ENCODE data around the gene FTCD. TPM values are rescaled to one million over a fixed set of nuclear protein-coding genes. Genes with fewer than 3 reads are reported as not detected.
"Not testable (repeated sequence)": the region's sequence is repeated elsewhere in the genome, so short reads cannot be mapped to it uniquely, and the experiment has no call there.

FTCD gene
- total and polyA plus RNA-seq, 2 experiments from 2014 or later = not detected

- Histone ChIP-seq H3K9me3 (ENCODE audit: low read depth) (no peaks in the 10 kb centered on the region), H3K4me1 (ENCODE audit: insufficient read depth) (no peaks in the 10 kb centered on the region), H3K79me2 (ENCODE audit: insufficient read depth) (no peaks in the 10 kb centered on the region), H3K4me3 (no peak overlapping the region), H4K20me1 (ENCODE audit: insufficient read depth) (no peaks in the 10 kb centered on the region), H3K36me3 (ENCODE audit: low read depth) (no peaks in the 10 kb centered on the region), H3K27ac (no peak overlapping the region), H3K4me2 (ENCODE audit: unreplicated experiment) (no peak overlapping the region), H3F3A (ENCODE audit: insufficient read depth) (peaks cover 12% of the 10 kb centered on the region; the same call in 1 of the 2 replicates), H3K9ac (no peak overlapping the region), H2AFZ (no peak overlapping the region), H3K9me2 (ENCODE audit: insufficient read depth) (no peaks in the 10 kb centered on the region), H3K27me3 (replicated peaks; ENCODE audit: insufficient read depth) (no peaks in the 10 kb centered on the region)
- in situ Hi-C loops (cut with MboI) = no loop called here
- TF ChIP-seq EZH2phosphoT487 (IDR thresholded peaks at IDR 0.05; ENCODE audit: insufficient read depth, low read depth) (no peak), EZH2 (IDR thresholded peaks at IDR 0.05; ENCODE audit: insufficient read depth, poor library complexity, severe bottlenecking) (no peak)
- WGBS, 2 experiments (ENCODE audit: low coverage in 1 of 2, low lambda C conversion rate in 2 of 2, missing lambda C conversion rate in 2 of 2) = 89 to 90% methylated on average over 24 of the region's 24 CpGs
- no peak for DNase-seq
These were observed 24.8 kb upstream of the FTCD start for GRCh38 chr21:46180079-46180722.

DNA sequence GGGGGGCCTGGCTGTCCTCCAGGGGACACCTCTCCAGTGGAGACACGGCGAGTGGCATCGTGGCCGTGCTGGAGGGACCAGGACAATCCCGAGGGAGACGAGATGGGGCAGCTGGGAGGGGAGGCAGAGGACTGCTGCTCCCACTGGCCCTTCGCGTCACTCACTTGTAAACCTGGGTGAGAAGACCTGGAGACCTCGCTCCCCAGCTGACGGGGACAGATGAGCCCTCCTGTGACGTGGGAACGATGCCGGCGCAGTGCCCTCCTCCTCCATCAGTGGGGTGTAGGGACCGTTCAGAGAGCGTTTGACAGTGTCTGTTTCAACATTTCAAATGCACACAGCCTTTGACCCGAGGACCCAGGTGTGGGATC lies 24.3 kb upstream of the FTCD start:
- DNase-seq = no peak
- Histone ChIP-seq H3K27me3 (replicated peaks; ENCODE audit: insufficient read depth) (no peaks in the 10 kb centered on the region), H3K36me3 (ENCODE audit: low read depth) (no peaks in the 10 kb centered on the region), H3F3A (ENCODE audit: insufficient read depth) (peaks cover 11% of the 10 kb centered on the region; the same call in 1 of the 2 replicates), H3K4me1 (ENCODE audit: insufficient read depth) (no peaks in the 10 kb centered on the region), H4K20me1 (ENCODE audit: insufficient read depth) (no peaks in the 10 kb centered on the region), H2AFZ (no peak overlapping the region), H3K9me3 (ENCODE audit: low read depth) (no peaks in the 10 kb centered on the region), H3K4me2 (ENCODE audit: unreplicated experiment) (no peak overlapping the region), H3K9me2 (ENCODE audit: insufficient read depth) (no peaks in the 10 kb centered on the region), H3K27ac (no peak overlapping the region), H3K9ac (no peak overlapping the region), H3K4me3 (no peak overlapping the region), H3K79me2 (ENCODE audit: insufficient read depth) (no peaks in the 10 kb centered on the region)
- WGBS, 2 experiments (ENCODE audit: low coverage in 1 of 2, low lambda C conversion rate in 2 of 2, missing lambda C conversion rate in 2 of 2) = 87 to 88% methylated on average over 17 of the region's 17 CpGs
- TF ChIP-seq EZH2phosphoT487 (IDR thresholded peaks at IDR 0.05; ENCODE audit: insufficient read depth, low read depth) (no peak), EZH2 (IDR thresholded peaks at IDR 0.05; ENCODE audit: insufficient read depth, poor library complexity, severe bottlenecking) (no peak)
- in situ Hi-C loops (cut with MboI) = no loop called here

GRCh38 chr21:46178961-46179360 lies 23.6 kb upstream of the FTCD start:
- no peaks in the 10 kb centered on the region for H3K4me1 ChIP-seq (ENCODE audit: insufficient read depth)
- H3K9ac ChIP-seq = no peak overlapping the region
- no peak overlapping the region for H2AFZ ChIP-seq
- no peak overlapping the region for H3K27ac ChIP-seq
- no peak overlapping the region for H3K4me2 ChIP-seq (ENCODE audit: unreplicated experiment)
- no peaks in the 10 kb centered on the region for H3K9me3 ChIP-seq (ENCODE audit: low read depth)
- TF ChIP-seq EZH2 (IDR thresholded peaks at IDR 0.05; ENCODE audit: insufficient read depth, poor library complexity, severe bottlenecking) = no peak
- TF ChIP-seq EZH2phosphoT487 (IDR thresholded peaks at IDR 0.05; ENCODE audit: insufficient read depth, low read depth) = no peak
- H3K27me3 ChIP-seq (replicated peaks; ENCODE audit: insufficient read depth) = no peaks in the 10 kb centered on the region
- no peaks in the 10 kb centered on the region for H3K79me2 ChIP-seq (ENCODE audit: insufficient read depth)
- H3K36me3 ChIP-seq (ENCODE audit: low read depth) = no peaks in the 10 kb centered on the region
- DNase-seq = no peak
- H4K20me1 ChIP-seq (ENCODE audit: insufficient read depth) = no peaks in the 10 kb centered on the region
- H3F3A ChIP-seq (ENCODE audit: insufficient read depth) = peaks cover 11% of the 10 kb centered on the region; the same call in 1 of the 2 replicates
- 86 to 88% methylated on average over 4 of the region's 4 CpGs for WGBS, 2 experiments (ENCODE audit: low coverage in 1 of 2, low lambda C conversion rate in 2 of 2, missing lambda C conversion rate in 2 of 2)
- H3K9me2 ChIP-seq (ENCODE audit: insufficient read depth) = no peaks in the 10 kb centered on the region
- in situ Hi-C loops (cut with MboI) = no loop called here
- no peak overlapping the region for H3K4me3 ChIP-seq

DNA sequence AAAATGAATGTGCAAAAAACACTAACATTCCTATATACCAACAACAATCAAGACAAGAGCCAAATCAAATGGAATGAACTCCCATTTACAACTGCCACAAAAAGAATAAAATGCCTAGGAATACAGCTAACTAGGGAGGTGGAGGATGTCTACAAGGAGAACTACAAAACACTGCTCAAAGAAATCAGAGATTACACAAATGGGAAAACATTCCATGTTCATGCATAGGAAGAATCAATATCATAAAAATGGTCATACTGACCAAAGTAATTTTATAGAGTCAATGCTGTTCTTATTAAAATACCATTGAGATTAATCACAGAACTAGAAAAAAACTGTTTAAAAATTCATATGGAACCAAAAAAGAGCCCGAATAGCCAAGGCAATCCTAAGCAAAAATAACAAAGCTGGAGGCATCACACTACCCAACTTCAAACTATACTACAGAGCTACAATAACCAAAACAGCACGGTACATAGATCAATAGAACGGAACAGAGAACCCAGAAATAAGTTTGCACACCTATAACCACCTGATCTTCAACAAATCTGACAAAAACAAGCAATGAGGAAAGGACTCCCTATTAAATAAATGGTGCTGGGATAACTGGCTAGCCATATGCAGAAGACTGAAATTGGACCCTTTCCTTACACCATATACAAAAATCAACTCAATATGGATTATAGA lies 21.2 kb upstream of the FTCD start:
- DNase-seq; H3K9me2 ChIP-seq (ENCODE audit: insufficient read depth); H3K79me2 ChIP-seq (ENCODE audit: insufficient read depth); H4K20me1 ChIP-seq (ENCODE audit: insufficient read depth); H3K4me2 ChIP-seq (ENCODE audit: unreplicated experiment); H3K27ac ChIP-seq; in situ Hi-C loops (cut with MboI); H2AFZ ChIP-seq; H3K4me3 ChIP-seq; H3K9ac ChIP-seq; H3K4me1 ChIP-seq (ENCODE audit: insufficient read depth); H3K9me3 ChIP-seq (ENCODE audit: low read depth); H3K36me3 ChIP-seq (ENCODE audit: low read depth); H3K27me3 ChIP-seq (replicated peaks; ENCODE audit: insufficient read depth): not testable (repeated sequence)
- H3F3A ChIP-seq (ENCODE audit: insufficient read depth) = peaks cover 11% of the 10 kb centered on the region; the same call in 1 of the 2 replicates
- 70 to 75% methylated on average over 3 of the region's 3 CpGs for WGBS, 2 experiments (ENCODE audit: low coverage in 1 of 2, low lambda C conversion rate in 2 of 2, missing lambda C conversion rate in 2 of 2)
